Neuron (in vitro differentiated cells): ENCODE measurements around the gene KCNK10.

Source experiments
- H2AFZ ChIP-seq: one replicate; pipeline ENCODE4 v1.6.1; 2013; ENCODE audit warnings: low read depth, mild to moderate bottlenecking, inconsistent platforms, low read length, moderate library complexity
- H3K27me3 ChIP-seq: one replicate; pipeline ENCODE4 v1.6.1; 2013; ENCODE audit warnings: low read length; ENCODE audit not compliant: insufficient read depth
- H3K36me3 ChIP-seq: one replicate; pipeline ENCODE4 v1.6.1; 2013; ENCODE audit warnings: low read length; ENCODE audit not compliant: insufficient read depth
- H3K4me1 ChIP-seq: one replicate; pipeline ENCODE4 v1.6.1; 2013; ENCODE audit warnings: low read length; ENCODE audit not compliant: insufficient read depth
- H3K4me3 ChIP-seq: 2 replicates; pipeline ENCODE4 v1.5.1; 2013; ENCODE audit warnings: mild to moderate bottlenecking, low read length, moderate library complexity
- H3K9me3 ChIP-seq: one replicate; pipeline ENCODE4 v1.6.1; 2013; ENCODE audit warnings: low read length

The KCNK10 gene

DNA sequence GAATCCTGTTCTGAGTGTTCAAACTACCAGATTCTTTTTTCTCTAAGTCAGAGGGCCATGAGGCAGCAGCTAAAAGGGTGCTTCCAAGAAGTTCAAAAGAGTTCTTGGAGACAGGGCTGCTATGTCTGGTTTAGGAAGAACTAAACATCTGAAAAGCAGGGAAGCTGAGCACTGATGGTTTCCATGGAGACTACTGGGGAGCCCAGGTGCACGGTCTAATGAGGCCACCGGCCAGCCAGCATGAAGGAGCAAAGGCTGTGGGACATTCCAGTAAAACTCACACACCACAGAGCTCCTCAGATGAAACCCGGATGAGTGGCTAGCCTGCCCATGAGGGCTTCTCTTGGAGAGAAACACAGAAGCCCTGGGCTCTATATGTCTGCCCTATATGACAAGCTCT lies 97.3 kb downstream of the KCNK10 start:
- Histone ChIP-seq H3K9me3 (peaks cover 18% of the 10 kb centered on the region), H3K4me3 (no peak overlapping the region), H2AFZ (no peak overlapping the region), H3K4me1 (peaks cover 4% of the 10 kb centered on the region), H3K36me3 (peaks cover 19% of the 10 kb centered on the region), H3K27me3 (no peaks in the 10 kb centered on the region)

DNA sequence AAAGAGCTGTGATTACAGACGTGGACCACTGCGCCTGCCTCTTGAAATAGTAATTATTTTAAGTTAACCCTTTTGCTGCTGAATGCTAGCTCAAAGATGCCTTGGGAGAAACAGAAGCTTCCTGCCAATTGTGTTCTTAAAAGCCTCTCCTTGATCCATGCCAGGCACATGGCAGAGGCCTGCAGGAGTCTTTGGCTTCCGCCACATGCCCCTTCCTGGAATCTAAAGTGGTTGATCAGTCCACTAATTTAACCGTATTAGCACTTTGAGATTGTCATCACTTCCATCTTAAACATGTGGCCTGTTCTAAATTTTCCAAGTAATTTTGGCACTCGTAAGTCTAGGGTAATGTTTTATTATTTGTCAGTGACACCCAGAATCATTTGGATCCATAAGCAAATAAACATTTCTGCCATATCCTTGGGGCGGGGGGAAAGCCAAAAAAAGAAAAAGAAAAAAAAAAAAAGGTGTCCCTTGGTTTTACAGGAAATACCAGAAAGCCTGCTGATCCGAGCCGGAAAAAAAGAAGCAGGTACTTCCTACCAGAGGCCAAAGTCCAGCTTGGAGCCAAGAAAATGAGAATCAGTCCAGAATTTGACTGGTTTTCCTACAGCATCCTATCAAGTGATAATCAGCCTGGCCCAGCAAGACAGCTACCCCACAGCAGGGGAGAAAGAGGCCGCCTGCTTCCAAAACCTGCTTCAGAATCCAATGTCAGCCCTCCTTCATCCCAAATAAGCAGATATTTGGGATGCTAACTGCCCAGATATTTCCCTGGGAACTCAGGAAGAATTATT lies 104.8 kb downstream of the KCNK10 start:
- Histone ChIP-seq H3K27me3 (no peaks in the 10 kb centered on the region), H2AFZ (no peak overlapping the region), H3K9me3 (peaks cover 14% of the 10 kb centered on the region), H3K4me1 (no peaks in the 10 kb centered on the region), H3K4me3 (no peak overlapping the region), H3K36me3 (peaks cover 6% of the 10 kb centered on the region)

DNA sequence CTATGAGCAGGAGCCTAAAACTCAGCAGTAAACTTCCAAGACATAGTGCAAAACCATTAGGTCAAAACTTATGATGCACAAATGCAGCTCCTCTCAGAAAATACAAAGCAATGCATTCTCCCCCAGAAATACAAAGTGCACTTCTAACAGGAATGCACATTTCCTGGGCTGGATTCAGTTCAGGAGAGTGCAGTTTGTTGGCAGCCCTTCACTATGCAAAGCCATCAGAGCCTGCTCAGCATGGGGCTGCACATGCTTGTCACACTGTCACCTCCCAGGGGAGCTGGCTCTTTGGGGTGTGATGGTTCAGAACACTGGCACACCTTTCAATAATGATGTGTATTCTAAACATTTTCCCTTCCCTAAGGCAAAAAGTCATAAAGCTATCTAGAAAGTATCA lies 110.4 kb downstream of the KCNK10 start:
- Histone ChIP-seq H2AFZ (no peak overlapping the region), H3K4me1 (peaks cover 3% of the 10 kb centered on the region), H3K4me3 (no peak overlapping the region), H3K36me3 (peaks cover 9% of the 10 kb centered on the region), H3K9me3 (no peaks in the 10 kb centered on the region), H3K27me3 (no peaks in the 10 kb centered on the region)

- H3K4me3 ChIP-seq, result no peak overlapping the region
- H3K27me3 ChIP-seq, result no peaks in the 10 kb centered on the region
- H3K4me1 ChIP-seq, result peaks cover 3% of the 10 kb centered on the region
- H3K36me3 ChIP-seq, result peaks cover 9% of the 10 kb centered on the region
- no peak overlapping the region for H2AFZ ChIP-seq
- H3K9me3 ChIP-seq, result no peaks in the 10 kb centered on the region
Observed at GRCh38 chr14:88210426-88210825, 112.6 kb downstream of the KCNK10 start.

DNA sequence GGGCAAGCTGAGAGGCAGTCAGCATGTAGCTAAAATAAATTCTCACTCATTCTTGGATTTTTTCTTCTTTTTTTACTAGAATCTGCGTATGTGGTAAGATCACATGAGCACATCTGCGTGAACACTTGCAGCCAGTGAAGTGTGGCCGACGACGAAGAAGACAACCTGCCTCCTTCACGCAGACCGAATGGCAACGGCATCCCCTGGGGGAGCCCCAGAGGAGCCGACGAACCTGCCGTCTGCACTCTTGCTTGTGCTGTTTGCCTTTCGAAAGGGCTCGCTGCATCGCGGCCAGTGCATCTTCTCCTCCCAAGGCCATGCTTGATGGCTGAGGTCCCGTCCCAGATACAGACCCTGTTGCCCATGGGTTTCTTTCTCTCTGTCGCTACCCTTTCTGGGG lies 113.8 kb downstream of the KCNK10 start:
- peaks cover 3% of the 10 kb centered on the region for H3K4me1 ChIP-seq
- H3K36me3 ChIP-seq, result peaks cover 9% of the 10 kb centered on the region
- no peaks in the 10 kb centered on the region for H3K27me3 ChIP-seq
- no peak overlapping the region for H2AFZ ChIP-seq
- H3K4me3 ChIP-seq, result no peak overlapping the region
- no peaks in the 10 kb centered on the region for H3K9me3 ChIP-seq

DNA sequence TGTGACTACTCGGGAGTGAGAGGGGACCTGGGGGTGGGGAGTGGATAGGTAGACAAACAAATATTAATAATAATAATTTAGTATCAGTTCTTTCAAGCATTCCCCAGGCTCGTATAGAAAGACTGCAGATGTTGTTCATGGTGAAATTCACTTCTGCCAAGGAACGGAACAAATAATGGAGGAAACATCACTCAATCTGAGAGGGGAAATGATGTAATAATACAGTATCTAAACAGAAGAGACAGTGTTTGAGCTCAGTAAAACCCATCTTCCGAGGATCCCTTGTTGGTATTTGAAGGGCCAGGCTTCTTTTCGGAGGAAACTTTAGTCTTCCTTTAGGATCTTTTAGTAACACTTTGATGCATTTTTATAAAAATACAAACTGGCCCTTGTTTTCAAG lies 114.2 kb downstream of the KCNK10 start:
- no peaks in the 10 kb centered on the region for H3K9me3 ChIP-seq
- peaks cover 11% of the 10 kb centered on the region for H3K36me3 ChIP-seq
- no peaks in the 10 kb centered on the region for H3K27me3 ChIP-seq
- no peak overlapping the region for H2AFZ ChIP-seq
- no peak overlapping the region for H3K4me3 ChIP-seq
- peaks cover 3% of the 10 kb centered on the region for H3K4me1 ChIP-seq

DNA sequence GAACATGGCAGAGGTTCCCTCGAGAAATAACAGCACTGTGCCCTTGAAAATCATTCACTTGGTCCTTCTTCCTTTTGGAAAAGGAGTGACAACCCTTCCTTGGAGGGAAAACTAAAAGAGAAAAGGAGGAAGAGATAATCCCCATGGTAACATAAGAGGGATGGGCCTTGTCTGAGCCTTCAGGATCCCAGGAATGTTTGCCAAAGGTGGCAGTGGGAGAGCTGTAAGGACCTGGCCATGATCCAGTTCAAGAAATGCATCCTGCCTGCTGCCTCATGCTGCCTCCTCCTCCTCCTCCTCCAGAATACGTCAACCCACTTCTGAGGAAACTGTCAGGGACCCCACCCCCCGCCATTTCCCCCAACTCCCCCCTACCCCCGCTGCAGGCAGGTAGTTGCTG lies 118.8 kb downstream of the KCNK10 start:
- Histone ChIP-seq H3K9me3 (no peaks in the 10 kb centered on the region), H3K4me3 (no peak overlapping the region), H3K36me3 (peaks cover 10% of the 10 kb centered on the region), H3K4me1 (no peaks in the 10 kb centered on the region), H2AFZ (no peak overlapping the region), H3K27me3 (no peaks in the 10 kb centered on the region)

DNA sequence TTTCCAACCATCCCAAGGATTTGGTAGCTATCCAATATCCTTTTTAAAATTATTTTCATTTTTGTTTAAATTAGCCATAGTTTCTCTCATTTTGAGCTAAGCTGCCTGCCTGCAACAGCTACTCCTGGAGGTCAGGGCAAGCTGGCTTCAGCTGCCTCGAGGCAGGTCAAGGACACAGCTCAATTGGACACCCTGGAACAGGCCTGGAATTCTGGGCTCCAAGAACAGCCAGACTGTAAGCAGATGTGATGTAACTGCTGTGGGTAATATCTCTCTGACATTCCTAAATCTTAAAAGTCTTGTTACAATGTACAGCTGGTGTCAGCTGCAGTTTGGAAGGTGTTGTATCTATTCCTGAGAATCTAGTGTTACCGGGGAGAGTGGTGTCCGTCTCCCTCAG lies 119.8 kb downstream of the KCNK10 start:
- Histone ChIP-seq H3K27me3 (no peaks in the 10 kb centered on the region), H3K9me3 (no peaks in the 10 kb centered on the region), H2AFZ (no peak overlapping the region), H3K4me1 (peaks cover 3% of the 10 kb centered on the region), H3K36me3 (peaks cover 8% of the 10 kb centered on the region), H3K4me3 (no peak overlapping the region)

DNA sequence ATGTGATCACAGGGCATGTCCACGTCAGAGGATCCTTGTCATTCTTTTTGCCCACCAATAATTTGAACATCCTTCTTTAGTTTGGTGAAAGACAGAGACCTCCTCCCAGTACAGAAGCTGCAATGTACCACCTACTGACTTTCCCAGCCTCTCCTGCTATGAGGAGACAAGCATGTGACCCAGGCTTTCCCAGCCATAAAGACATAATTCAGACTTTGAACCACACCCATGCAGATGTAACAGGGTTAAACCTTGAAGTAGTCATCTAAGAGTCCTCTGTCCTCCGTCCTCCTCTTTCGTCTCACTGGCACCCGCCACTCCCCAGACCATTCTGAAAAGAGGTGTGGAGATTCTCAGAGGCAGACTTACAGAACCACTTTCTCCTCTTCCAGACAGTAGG lies 120.8 kb downstream of the KCNK10 start:
- Histone ChIP-seq H3K9me3 (no peaks in the 10 kb centered on the region), H3K27me3 (no peaks in the 10 kb centered on the region), H3K4me1 (peaks cover 4% of the 10 kb centered on the region), H3K36me3 (peaks cover 7% of the 10 kb centered on the region), H2AFZ (no peak overlapping the region), H3K4me3 (no peak overlapping the region)

GRCh38 chr14:88201851-88202250 lies 121.2 kb downstream of the KCNK10 start:
- H3K36me3 ChIP-seq, result peaks cover 7% of the 10 kb centered on the region
- no peak overlapping the region for H2AFZ ChIP-seq
- H3K9me3 ChIP-seq, result no peaks in the 10 kb centered on the region
- no peaks in the 10 kb centered on the region for H3K27me3 ChIP-seq
- H3K4me1 ChIP-seq, result peaks cover 6% of the 10 kb centered on the region
- no peak overlapping the region for H3K4me3 ChIP-seq

GRCh38 chr14:88199882-88200281 lies 123.2 kb downstream of the KCNK10 start:
- Histone ChIP-seq H3K4me1 (peaks cover 25% of the 10 kb centered on the region), H3K4me3 (no peak overlapping the region), H2AFZ (no peak overlapping the region), H3K9me3 (no peaks in the 10 kb centered on the region), H3K27me3 (no peaks in the 10 kb centered on the region), H3K36me3 (peaks cover 7% of the 10 kb centered on the region)

DNA sequence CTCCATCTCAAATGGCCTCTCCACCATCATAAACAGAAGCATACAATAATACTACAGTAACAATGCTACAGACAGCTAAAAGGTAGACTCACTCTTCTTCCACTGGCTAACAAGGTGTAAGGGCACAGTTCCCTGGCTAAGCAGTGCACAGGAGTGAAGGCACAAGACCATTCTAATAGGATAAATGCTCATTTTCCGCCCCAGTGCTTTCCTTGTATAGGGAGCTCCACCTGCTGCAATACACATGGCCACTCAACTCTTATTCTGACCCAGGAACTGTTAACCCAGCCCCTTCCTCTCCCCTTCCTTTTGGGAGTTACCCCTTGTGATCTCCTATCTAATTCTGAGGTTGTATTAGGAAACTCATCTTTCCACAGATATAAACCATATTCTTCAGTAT lies 124.6 kb downstream of the KCNK10 start:
- Histone ChIP-seq H3K4me3 (no peak overlapping the region), H3K9me3 (no peaks in the 10 kb centered on the region), H3K27me3 (no peaks in the 10 kb centered on the region), H3K4me1 (peaks cover 25% of the 10 kb centered on the region), H3K36me3 (peaks cover 5% of the 10 kb centered on the region), H2AFZ (no peak overlapping the region)

GRCh38 chr14:88196925-88197324 lies 126.1 kb downstream of the KCNK10 start:
- Histone ChIP-seq H3K36me3 (no peaks in the 10 kb centered on the region), H3K4me1 (peaks cover 25% of the 10 kb centered on the region), H2AFZ (no peak overlapping the region), H3K4me3 (no peak overlapping the region), H3K9me3 (no peaks in the 10 kb centered on the region), H3K27me3 (no peaks in the 10 kb centered on the region)
